IMR-90 (cell line): Measurements from ENCODE around the gene NRIP1. TPM values are rescaled to one million over a fixed set of nuclear protein-coding genes. Genes with fewer than 3 reads are reported as not detected.

ENCODE experiments used
- ATAC-seq: fragments of 200-7000 bp; cut with Tn5 transposase; 2 replicates; pipeline ENCODE4 v1.9.1; 2020; ENCODE audit warnings: low read depth, mild to moderate bottlenecking, moderate library complexity
- BruUV-seq: library from RNA; stranded (reverse); fragments of 400-500 nt; replicated peaks from 2 replicates; lab custom pipeline; 2021; lab: Mats Ljungman, UMichigan
- CTCF ChIA-PET: fragments of 300-600 bp; formaldehyde crosslinking; extraction: SDS; loops from one replicate; lab custom pipeline; 2021; ENCODE audit warnings: antibody characterized with exemption; lab: Yijun Ruan, JAX
- POLR2A ChIA-PET: fragments of 300-600 bp; sonication (Branson Sonifier 250); formaldehyde crosslinking; loops from one replicate; lab custom pipeline; 2022; ENCODE audit warnings: antibody characterized with exemption; ENCODE audit not compliant: unreplicated experiment; lab: Charles Lee
- DNase-seq: peaks from one replicate; pipeline ENCODE4 v3.0.0; 2013
- H2AFZ ChIP-seq: replicated peaks from 2 replicates; pipeline ENCODE3; 2013; ENCODE audit warnings: low read length, mild to moderate bottlenecking; ENCODE audit not compliant: poor library complexity
- H2AK5ac ChIP-seq: 2 replicates; pipeline ENCODE4 v1.6.1; 2013; ENCODE audit warnings: low read depth, low read length, inconsistent platforms
- H2AK9ac ChIP-seq: replicated peaks from 2 replicates; pipeline ENCODE3; 2013; ENCODE audit warnings: mild to moderate bottlenecking, low read depth, low read length, moderate library complexity; ENCODE audit not compliant: poor library complexity
- H2BK120ac ChIP-seq: 2 replicates; pipeline ENCODE4 v1.6.1; 2013; ENCODE audit warnings: low read depth, low read length, inconsistent platforms
- H2BK15ac ChIP-seq: 3 replicates; pipeline ENCODE4 v1.6.1; 2013; ENCODE audit warnings: low read depth, low read length, inconsistent platforms
- H2BK20ac ChIP-seq: 2 replicates; pipeline ENCODE4 v1.6.1; 2013; ENCODE audit warnings: low read depth, mild to moderate bottlenecking, inconsistent platforms, low read length, moderate library complexity
- H2BK5ac ChIP-seq: 2 replicates; pipeline ENCODE4 v1.6.1; 2013; ENCODE audit warnings: mild to moderate bottlenecking, low read depth, low read length, inconsistent platforms; ENCODE audit not compliant: poor library complexity, severe bottlenecking
- H3K14ac ChIP-seq: replicated peaks from 2 replicates; pipeline ENCODE4 v1.6.1; 2013; ENCODE audit warnings: low read depth, low read length, inconsistent platforms
- H3K18ac ChIP-seq: 2 replicates; pipeline ENCODE4 v1.6.1; 2013; ENCODE audit warnings: low read depth, low read length, control low read depth
- H3K23ac ChIP-seq: 2 replicates; pipeline ENCODE4 v1.6.1; 2013; ENCODE audit warnings: low read depth, low read length, inconsistent platforms
- H3K27ac ChIP-seq: 2 replicates; pipeline ENCODE4 v1.5.1; 2013; ENCODE audit warnings: mild to moderate bottlenecking, control low read depth, low read length; ENCODE audit not compliant: insufficient read depth
- H3K27me3 ChIP-seq: 2 replicates; pipeline ENCODE4 v1.6.1; 2013; ENCODE audit warnings: low read length; ENCODE audit not compliant: control insufficient read depth, insufficient read depth
- H3K36me3 ChIP-seq: 2 replicates; pipeline ENCODE4 v1.6.1; 2013; ENCODE audit warnings: low read length, mixed read lengths; ENCODE audit not compliant: control insufficient read depth, insufficient read depth
- H3K4ac ChIP-seq: 2 replicates; pipeline ENCODE4 v1.6.1; 2013; ENCODE audit warnings: low read depth, low read length, inconsistent platforms
- H3K4me1 ChIP-seq: 2 replicates; pipeline ENCODE4 v1.6.1; 2013; ENCODE audit warnings: low read length, mixed read lengths; ENCODE audit not compliant: control insufficient read depth, insufficient read depth
- H3K4me2 ChIP-seq: 2 replicates; pipeline ENCODE4 v1.6.1; 2013; ENCODE audit warnings: low read depth, mild to moderate bottlenecking, control low read depth, low read length, moderate library complexity
- H3K4me3 ChIP-seq: 2 replicates; pipeline ENCODE4 v1.5.1; 2013; ENCODE audit warnings: low read depth, mild to moderate bottlenecking, control low read depth, low read length, moderate library complexity; ENCODE audit not compliant: insufficient read depth
- H3K56ac ChIP-seq: 2 replicates; pipeline ENCODE4 v1.6.1; 2013; ENCODE audit warnings: low read length, inconsistent platforms; ENCODE audit not compliant: insufficient read depth; ENCODE audit errors: extremely low read depth
- H3K79me1 ChIP-seq, 2 experiments: 2 replicates each; pipeline ENCODE4 v1.6.1; 2013; ENCODE audit warnings: low read length in 2 of 2, inconsistent platforms in 1 of 2, low read depth in 1 of 2
- H3K9ac ChIP-seq: 2 replicates; pipeline ENCODE4 v1.6.1; 2013; ENCODE audit warnings: low read depth, low read length, control low read depth
- H3K9me1 ChIP-seq: 2 replicates; pipeline ENCODE4 v1.6.1; 2013; ENCODE audit warnings: low read length, inconsistent platforms; ENCODE audit not compliant: insufficient read depth
- H3K9me3 ChIP-seq: 2 replicates; pipeline ENCODE4 v1.6.1; 2013; ENCODE audit warnings: low read length; ENCODE audit not compliant: control insufficient read depth, insufficient read depth
- H4K20me1 ChIP-seq: 2 replicates; pipeline ENCODE4 v1.6.1; 2013; ENCODE audit warnings: low read length, inconsistent platforms; ENCODE audit not compliant: insufficient read depth
- H4K5ac ChIP-seq: 2 replicates; pipeline ENCODE4 v1.6.1; 2013; ENCODE audit warnings: mild to moderate bottlenecking, low read depth, low read length, control low read depth
- H4K8ac ChIP-seq, 2 experiments: 2 replicates each; pipeline ENCODE4 v1.6.1; 2013; ENCODE audit warnings: low read depth in 2 of 2, low read length in 2 of 2, control low read depth in 1 of 2, inconsistent platforms in 1 of 2
- H4K91ac ChIP-seq: 2 replicates; pipeline ENCODE4 v1.6.1; 2013; ENCODE audit warnings: low read depth, low read length, inconsistent platforms; ENCODE audit not compliant: insufficient read depth
- BHLHE40 ChIP-seq: fragments of 150-350 bp; IDR thresholded peaks from 2 replicates; pipeline ENCODE4 v1.6.1; 2016; ENCODE audit warnings: mild to moderate bottlenecking, low read depth, low read length
- CEBPB ChIP-seq: IDR thresholded peaks from 2 replicates; pipeline ENCODE4 v1.6.1; 2012; ENCODE audit warnings: low read depth, low read length, improper control_type of control experiment
- MAFK ChIP-seq: IDR thresholded peaks from 2 replicates; pipeline ENCODE4 v1.6.1; 2012; ENCODE audit warnings: low read depth, low read length, improper control_type of control experiment
- MAZ ChIP-seq: IDR thresholded peaks from 2 replicates; pipeline ENCODE4 v1.6.1; 2012; ENCODE audit warnings: low read depth, mild to moderate bottlenecking, low read length, improper control_type of control experiment, moderate library complexity, borderline replicate concordance
- MXI1 ChIP-seq: IDR thresholded peaks from 2 replicates; pipeline ENCODE4 v1.6.1; 2012; ENCODE audit warnings: low read depth, mild to moderate bottlenecking, low read length, moderate library complexity, borderline replicate concordance
- NFE2L2 ChIP-seq: fragments of 150-350 bp; IDR thresholded peaks from 2 replicates; pipeline ENCODE4 v1.6.1; 2016; ENCODE audit warnings: low read depth, mild to moderate bottlenecking, low read length
- POLR2A ChIP-seq: IDR thresholded peaks from 2 replicates; pipeline ENCODE4 v1.6.1; 2012; ENCODE audit warnings: mild to moderate bottlenecking, low read depth, low read length
- RAD21 ChIP-seq: IDR thresholded peaks from 2 replicates; pipeline ENCODE4 v1.6.1; 2012; ENCODE audit warnings: low read length, improper control_type of control experiment
- RCOR1 ChIP-seq: IDR thresholded peaks from 2 replicates; pipeline ENCODE4 v1.6.1; 2012; ENCODE audit warnings: mild to moderate bottlenecking, low read length, improper control_type of control experiment; ENCODE audit not compliant: insufficient replicate concordance
- RFX5 ChIP-seq: IDR thresholded peaks from 2 replicates; pipeline ENCODE4 v1.8.0; 2012; ENCODE audit warnings: low read depth, mild to moderate bottlenecking, low read length, moderate library complexity
- SMC3 ChIP-seq: fragments of 150-350 bp; IDR thresholded peaks from 2 replicates; pipeline ENCODE4 v1.6.1; 2016; ENCODE audit warnings: low read depth, mild to moderate bottlenecking, antibody characterized with exemption, low read length, moderate library complexity
- WGBS, 2 experiments: methylation state at CpG; one replicate each; pipeline versions ENCODE4 v1.1.5 to v1.1.7; 2013; ENCODE audit warnings: missing lambda C conversion rate in 2 of 2; ENCODE audit not compliant: insufficient read length in 1 of 2; ENCODE audit errors: extremely low coverage in 2 of 2; 5-methylcytosine and 5-hydroxymethylcytosine counted together
- dilution Hi-C: fragments of 300-500 bp; cut with HindIII; formaldehyde crosslinking; loops from one replicate; pipeline ENCODE4 v1.14.3; 2018; ENCODE audit warnings: low sequenced_read_pairs; ENCODE audit not compliant: unreplicated experiment
- in situ Hi-C: fragments of 300-500 bp; cut with MboI; formaldehyde crosslinking; loops from 3 replicates; pipeline ENCODE4 v1.14.3; 2019; ENCODE audit warnings: low sequenced_read_pairs, inconsistent platforms, mixed read lengths
- intact Hi-C: fragments of 100-400 bp; cut with micrococcal nuclease; formaldehyde crosslinking; loops from 2 replicates; pipeline ENCODE4 v1.10.0; 2022
- polyA plus RNA-seq, 3 experiments: library from polyadenylated mRNA; depleted of rRNA; stranded (reverse); fragments of >200 nt; gene quantifications; 2 replicates each; pipeline ENCODE4 v1.2.3, GENCODE V29; 2012; ENCODE audit warnings: low replicate concordance in 1 of 3
- total RNA-seq: library from RNA; depleted of rRNA; stranded (reverse); fragments of >200 nt; gene quantifications from 2 replicates; pipeline ENCODE4 v1.2.3, GENCODE V29; 2012
- TF ChIP-seq, protein P1 (sequence below): fragments of 150-350 bp; IDR thresholded peaks from 2 replicates; pipeline ENCODE4 v1.6.1; 2016; ENCODE audit warnings: low read depth, mild to moderate bottlenecking, low read length, moderate library complexity, borderline replicate concordance
- TF ChIP-seq, protein P2 (sequence below): fragments of 150-350 bp; IDR thresholded peaks from 2 replicates; pipeline ENCODE4 v1.6.1; 2017; ENCODE audit warnings: mild to moderate bottlenecking, antibody characterized with exemption, low read length, low read depth
- TF ChIP-seq, protein P3 (sequence below): conservative IDR thresholded peaks from 2 replicates; pipeline ENCODE4 v1.5.1; 2012; ENCODE audit warnings: mild to moderate bottlenecking, low read depth, low read length, improper control_type of control experiment

NRIP1 gene
- total and polyA plus RNA-seq, 2 of the 4 experiments (the other 2 are of a cell fraction), result 9.6 to 73.8 TPM

DNA sequence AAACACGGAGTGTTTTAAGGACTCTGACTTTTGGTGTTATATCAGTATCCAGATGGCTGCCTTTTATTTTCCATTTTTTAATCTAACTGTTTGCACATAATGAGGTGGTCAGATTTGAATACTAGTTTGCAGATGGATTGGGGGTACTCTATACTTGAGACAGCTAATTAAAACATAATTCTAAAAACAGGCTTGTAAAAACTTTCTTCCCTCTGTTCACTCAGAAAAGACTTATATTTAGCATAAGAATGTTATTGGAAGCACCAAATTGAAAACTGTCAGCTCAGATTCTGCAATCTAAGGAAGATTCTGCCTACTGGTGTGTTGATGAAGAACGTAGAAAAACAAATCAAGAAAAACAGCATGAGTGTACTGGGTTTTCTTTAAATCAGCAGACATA lies 44.0 kb upstream of the NRIP1 start:
- H3K4ac ChIP-seq, result no peak overlapping the region
- no peak overlapping the region for H3K14ac ChIP-seq
- H3K27me3 ChIP-seq, result no peaks in the 10 kb centered on the region
- H4K8ac ChIP-seq, result no peak overlapping the region
- no peak overlapping the region for H2BK5ac ChIP-seq
- H3K4me1 ChIP-seq, result no peaks in the 10 kb centered on the region
- H3K9me3 ChIP-seq, result no peaks in the 10 kb centered on the region
- H2BK15ac ChIP-seq, result no peak overlapping the region
- no peaks in the 10 kb centered on the region for H4K20me1 ChIP-seq
- no peak for TF ChIP-seq CEBPB
- TF ChIP-seq, protein P1, sequence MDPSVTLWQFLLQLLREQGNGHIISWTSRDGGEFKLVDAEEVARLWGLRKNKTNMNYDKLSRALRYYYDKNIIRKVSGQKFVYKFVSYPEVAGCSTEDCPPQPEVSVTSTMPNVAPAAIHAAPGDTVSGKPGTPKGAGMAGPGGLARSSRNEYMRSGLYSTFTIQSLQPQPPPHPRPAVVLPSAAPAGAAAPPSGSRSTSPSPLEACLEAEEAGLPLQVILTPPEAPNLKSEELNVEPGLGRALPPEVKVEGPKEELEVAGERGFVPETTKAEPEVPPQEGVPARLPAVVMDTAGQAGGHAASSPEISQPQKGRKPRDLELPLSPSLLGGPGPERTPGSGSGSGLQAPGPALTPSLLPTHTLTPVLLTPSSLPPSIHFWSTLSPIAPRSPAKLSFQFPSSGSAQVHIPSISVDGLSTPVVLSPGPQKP, result no peak
- TF ChIP-seq MAZ, result no peak
- no peak for TF ChIP-seq POLR2A
- no peak for TF ChIP-seq NFE2L2
- no peak for TF ChIP-seq RAD21
- no peak for TF ChIP-seq MAFK
- TF ChIP-seq, protein P2, sequence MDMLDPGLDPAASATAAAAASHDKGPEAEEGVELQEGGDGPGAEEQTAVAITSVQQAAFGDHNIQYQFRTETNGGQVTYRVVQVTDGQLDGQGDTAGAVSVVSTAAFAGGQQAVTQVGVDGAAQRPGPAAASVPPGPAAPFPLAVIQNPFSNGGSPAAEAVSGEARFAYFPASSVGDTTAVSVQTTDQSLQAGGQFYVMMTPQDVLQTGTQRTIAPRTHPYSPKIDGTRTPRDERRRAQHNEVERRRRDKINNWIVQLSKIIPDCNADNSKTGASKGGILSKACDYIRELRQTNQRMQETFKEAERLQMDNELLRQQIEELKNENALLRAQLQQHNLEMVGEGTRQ, result no peak
- TF ChIP-seq SMC3, result no peak
- no peak for TF ChIP-seq BHLHE40
- TF ChIP-seq MXI1, result no peak
- TF ChIP-seq, protein P3, sequence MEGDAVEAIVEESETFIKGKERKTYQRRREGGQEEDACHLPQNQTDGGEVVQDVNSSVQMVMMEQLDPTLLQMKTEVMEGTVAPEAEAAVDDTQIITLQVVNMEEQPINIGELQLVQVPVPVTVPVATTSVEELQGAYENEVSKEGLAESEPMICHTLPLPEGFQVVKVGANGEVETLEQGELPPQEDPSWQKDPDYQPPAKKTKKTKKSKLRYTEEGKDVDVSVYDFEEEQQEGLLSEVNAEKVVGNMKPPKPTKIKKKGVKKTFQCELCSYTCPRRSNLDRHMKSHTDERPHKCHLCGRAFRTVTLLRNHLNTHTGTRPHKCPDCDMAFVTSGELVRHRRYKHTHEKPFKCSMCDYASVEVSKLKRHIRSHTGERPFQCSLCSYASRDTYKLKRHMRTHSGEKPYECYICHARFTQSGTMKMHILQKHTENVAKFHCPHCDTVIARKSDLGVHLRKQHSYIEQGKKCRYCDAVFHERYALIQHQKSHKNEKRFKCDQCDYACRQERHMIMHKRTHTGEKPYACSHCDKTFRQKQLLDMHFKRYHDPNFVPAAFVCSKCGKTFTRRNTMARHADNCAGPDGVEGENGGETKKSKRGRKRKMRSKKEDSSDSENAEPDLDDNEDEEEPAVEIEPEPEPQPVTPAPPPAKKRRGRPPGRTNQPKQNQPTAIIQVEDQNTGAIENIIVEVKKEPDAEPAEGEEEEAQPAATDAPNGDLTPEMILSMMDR, result no peak
- no peak for TF ChIP-seq RCOR1
- no peak for TF ChIP-seq RFX5
- CTCF ChIA-PET, result no interaction called here
- no peak overlapping the region for H2AK5ac ChIP-seq
- H2AK9ac ChIP-seq, result no peak overlapping the region
- no peak overlapping the region for H3K18ac ChIP-seq
- no peak overlapping the region for H3K23ac ChIP-seq
- H4K91ac ChIP-seq, result no peak overlapping the region
- H3K56ac ChIP-seq, result no peak overlapping the region
- no TSS peak for BruUV-seq
- H3K36me3 ChIP-seq, result no peaks in the 10 kb centered on the region
- H3K27ac ChIP-seq, result no peak overlapping the region
- no peak overlapping the region for H2AFZ ChIP-seq
- H3K4me2 ChIP-seq, result no peak overlapping the region
- no peak for DNase-seq
- H4K5ac ChIP-seq, result no peak overlapping the region
- in situ Hi-C loops, result no loop called here
- intact Hi-C loops, result no loop called here
- dilution Hi-C loops, result no loop called here
- POLR2A ChIA-PET, result no interaction called here
- no peak overlapping the region for H2BK120ac ChIP-seq
- ATAC-seq, result no peak
- WGBS, 2 experiments, result 33% methylated on average over 1 of the region's 2 CpGs; no CpG with 5 or more reads in 1 of the 2 experiments
- no peak overlapping the region for H3K4me3 ChIP-seq
- H3K79me1 ChIP-seq, result no peaks in the 10 kb centered on the region
- no peak overlapping the region for H3K9ac ChIP-seq
- H2BK20ac ChIP-seq, result no peak overlapping the region
- H3K9me1 ChIP-seq, result no peaks in the 10 kb centered on the region
